HepG2 (cell line): ENCODE data around the gene PAK1IP1. TPM values are rescaled to one million over a fixed set of nuclear protein-coding genes. Genes with fewer than 3 reads are reported as not detected.
A peak's percentile ranks its signal among the peaks of the same experiment; 100 is the strongest.

ENCODE experiments used
- CBX1 ChIP-seq: IDR thresholded peaks from one replicate; pipeline ENCODE4 v1.6.1; 2016; ENCODE audit warnings: antibody characterized with exemption, low read depth
- CSRNP1 ChIP-seq: sonication (generic); formaldehyde crosslinking; IDR thresholded peaks from 2 replicates; pipeline ENCODE4 v1.8.1; 2023; ENCODE audit warnings: mild to moderate bottlenecking, missing genetic modification reagents
- GTF3A ChIP-seq: sonication (generic); formaldehyde crosslinking; conservative IDR thresholded peaks from 2 replicates; pipeline ENCODE4 v1.4.0; 2020; ENCODE audit warnings: mild to moderate bottlenecking, missing genetic modification reagents
- HINFP ChIP-seq: sonication (generic); formaldehyde crosslinking; IDR thresholded peaks from 2 replicates; pipeline ENCODE4 v1.4.0; 2020; ENCODE audit warnings: low read depth, mild to moderate bottlenecking, missing genetic modification reagents
- HIVEP1 ChIP-seq: sonication (generic); formaldehyde crosslinking; IDR thresholded peaks from 2 replicates; pipeline ENCODE4 v1.4.0; 2020; ENCODE audit warnings: mild to moderate bottlenecking, missing genetic modification reagents
- HOXA3 ChIP-seq: sonication (generic); formaldehyde crosslinking; IDR thresholded peaks from 2 replicates; pipeline ENCODE4 v1.5.0; 2020; ENCODE audit warnings: missing genetic modification reagents
- NFIB ChIP-seq: sonication (generic); formaldehyde crosslinking; IDR thresholded peaks from 2 replicates; pipeline ENCODE4 v1.9.0; 2021; ENCODE audit warnings: missing genetic modification reagents, mild to moderate bottlenecking, borderline replicate concordance
- NFKB2 ChIP-seq: sonication (generic); formaldehyde crosslinking; IDR thresholded peaks from 2 replicates; pipeline ENCODE4 v1.4.0; 2020; ENCODE audit warnings: missing genetic modification reagents, borderline replicate concordance
- PHF21A ChIP-seq: sonication (generic); formaldehyde crosslinking; IDR thresholded peaks from 2 replicates; pipeline ENCODE4 v1.5.0; 2020; ENCODE audit warnings: mild to moderate bottlenecking, missing genetic modification reagents
- PRMT3 ChIP-seq: sonication (generic); formaldehyde crosslinking; IDR thresholded peaks from 2 replicates; pipeline ENCODE4 v1.8.1; 2022; ENCODE audit warnings: low read depth, mild to moderate bottlenecking, moderate library complexity, missing genetic modification reagents, borderline replicate concordance
- RBM39 ChIP-seq: fragments of 200-400 bp; formaldehyde crosslinking; IDR thresholded peaks from one replicate; pipeline ENCODE4 v1.6.1; 2018; ENCODE audit warnings: antibody characterized with exemption, mild to moderate bottlenecking, low read depth, low read length; ENCODE audit not compliant: poor library complexity, severe bottlenecking
- SIN3A ChIP-seq: IDR thresholded peaks from 2 replicates; pipeline ENCODE4 v1.6.1; 2011; ENCODE audit warnings: low read depth, mild to moderate bottlenecking, control low read depth, low read length, borderline replicate concordance
- TCF7L2 ChIP-seq: IDR thresholded peaks from 2 replicates; pipeline ENCODE4 v1.6.1; 2011; ENCODE audit warnings: mild to moderate bottlenecking, low read depth, low read length, moderate library complexity
- TFE3 ChIP-seq: IDR thresholded peaks from 2 replicates; pipeline ENCODE4 v1.6.1; 2016
- ZHX2 ChIP-seq, 2 experiments: sonication (generic) in 1 of 2; formaldehyde crosslinking in 1 of 2; IDR thresholded peaks; 2 replicates each; pipeline versions ENCODE4 v1.6.1 to v1.9.0; 2014 to 2022; ENCODE audit warnings: antibody characterized with exemption in 1 of 2, borderline replicate concordance in 1 of 2, inconsistent platforms in 1 of 2, low read depth in 1 of 2, missing genetic modification reagents in 1 of 2
- ZNF501 ChIP-seq: sonication (generic); formaldehyde crosslinking; IDR thresholded peaks from 2 replicates; pipeline ENCODE4 v1.5.1; 2020; ENCODE audit warnings: mild to moderate bottlenecking, moderate library complexity, missing genetic modification reagents
- ZNF619 ChIP-seq: sonication (generic); formaldehyde crosslinking; IDR thresholded peaks from 2 replicates; pipeline ENCODE4 v1.4.0; 2020; ENCODE audit warnings: mild to moderate bottlenecking, missing genetic modification reagents
- ZNF878 ChIP-seq: sonication (generic); formaldehyde crosslinking; IDR thresholded peaks from 2 replicates; pipeline ENCODE4 v1.8.1; 2023; ENCODE audit warnings: mild to moderate bottlenecking, missing genetic modification reagents, moderate library complexity
- polyA plus RNA-seq, 8 experiments: library from polyadenylated mRNA; depleted of rRNA in 3 of 8; stranded (reverse) in 7 of 8; unstranded in 1 of 8; fragments of >200 nt; fragmentation: Illumina TruSeq in 4 of 8; extraction: Trizol in 4 of 8; gene quantifications; 2 replicates each; pipeline versions ENCODE4 v1.2.1 to v1.2.3, GENCODE V29; 2011 to 2016; ENCODE audit warnings: low read depth in 4 of 8, missing spikeins in 1 of 8, mixed read lengths in 1 of 8; ENCODE audit not compliant: insufficient read depth in 1 of 8
- total RNA-seq, 5 experiments: library from RNA; depleted of rRNA; stranded (reverse); fragments of >200 nt; fragmentation: Illumina TruSeq; extraction: Trizol; gene quantifications; 2 replicates each; pipeline ENCODE4 v1.2.3, GENCODE V29; 2016; ENCODE audit warnings: low read depth in 1 of 5

PAK1IP1 gene
- total and polyA plus RNA-seq, 2 of the 13 experiments (the other 11 are each of a cell fraction or from before 2014, with no cell fraction given) = 23.4 to 66.2 TPM

GRCh38 chr6:10747251-10747972, 52.6 kb downstream of the PAK1IP1 start, which contains the start of gene TMEM14B (continued):
- TF ChIP-seq ZNF878 (CRISPR knock-in tag) = peak; percentile 51; the same call in 1 of the 2 replicates
- peak; percentile 80 for TF ChIP-seq HOXA3 (CRISPR knock-in tag)
- TF ChIP-seq SIN3A = peak; percentile 91; the same call in 1 of the 2 replicates
- TF ChIP-seq PHF21A (CRISPR knock-in tag) = peak; percentile 94
- no peak for TF ChIP-seq NFIB (CRISPR knock-in tag)
- TF ChIP-seq ZNF501 (CRISPR knock-in tag) = peak; percentile 91
- TF ChIP-seq PRMT3 (CRISPR knock-in tag) = no peak
- TF ChIP-seq ZHX2 (IDR thresholded peaks at IDR 0.05; ENCODE audit: low read depth) = no peak
- no peak for TF ChIP-seq ZHX2 (CRISPR knock-in tag; IDR thresholded peaks at IDR 0.05; ENCODE audit: borderline replicate concordance)
- TF ChIP-seq HINFP (CRISPR knock-in tag) = peak; percentile 79; the same call in 1 of the 2 replicates
- TF ChIP-seq NFKB2 = peak; percentile 88; the same call in 1 of the 2 replicates
- no peak for TF ChIP-seq CBX1
- peak; percentile 95 for TF ChIP-seq HIVEP1 (CRISPR knock-in tag)
- TF ChIP-seq RBM39 = peak; percentile 94
- TF ChIP-seq CSRNP1 = peak; percentile 82; the same call in 1 of the 2 replicates
- peak; percentile 59; the same call in 1 of the 2 replicates for TF ChIP-seq TFE3
- no peak for TF ChIP-seq TCF7L2
- TF ChIP-seq ZNF619 (CRISPR knock-in tag) = peak; percentile 67
- TF ChIP-seq GTF3A (CRISPR knock-in tag) = no peak
